IMR-90 (cell line): ENCODE measurements around the gene AMZ1.

ENCODE experiments used
- BHLHE40 ChIP-seq: fragments of 150-350 bp; IDR thresholded peaks from 2 replicates; pipeline ENCODE4 v1.6.1; 2016; ENCODE audit warnings: mild to moderate bottlenecking, low read depth, low read length
- CEBPB ChIP-seq: IDR thresholded peaks from 2 replicates; pipeline ENCODE4 v1.6.1; 2012; ENCODE audit warnings: low read depth, low read length, improper control_type of control experiment
- MAFK ChIP-seq: IDR thresholded peaks from 2 replicates; pipeline ENCODE4 v1.6.1; 2012; ENCODE audit warnings: low read depth, low read length, improper control_type of control experiment
- POLR2A ChIP-seq: IDR thresholded peaks from 2 replicates; pipeline ENCODE4 v1.6.1; 2012; ENCODE audit warnings: mild to moderate bottlenecking, low read depth, low read length
- RAD21 ChIP-seq: IDR thresholded peaks from 2 replicates; pipeline ENCODE4 v1.6.1; 2012; ENCODE audit warnings: low read length, improper control_type of control experiment
- RFX5 ChIP-seq: IDR thresholded peaks from 2 replicates; pipeline ENCODE4 v1.8.0; 2012; ENCODE audit warnings: low read depth, mild to moderate bottlenecking, low read length, moderate library complexity
- TF ChIP-seq, protein P1 (sequence below): conservative IDR thresholded peaks from 2 replicates; pipeline ENCODE4 v1.5.1; 2012; ENCODE audit warnings: mild to moderate bottlenecking, low read depth, low read length, improper control_type of control experiment
- TF ChIP-seq, protein P2 (sequence below): fragments of 150-350 bp; IDR thresholded peaks from 2 replicates; pipeline ENCODE4 v1.6.1; 2017; ENCODE audit warnings: mild to moderate bottlenecking, antibody characterized with exemption, low read length, low read depth
- TF ChIP-seq, protein P3 (sequence below): fragments of 150-350 bp; IDR thresholded peaks from 2 replicates; pipeline ENCODE4 v1.6.1; 2016; ENCODE audit warnings: low read depth, mild to moderate bottlenecking, low read length, moderate library complexity, borderline replicate concordance

DNA sequence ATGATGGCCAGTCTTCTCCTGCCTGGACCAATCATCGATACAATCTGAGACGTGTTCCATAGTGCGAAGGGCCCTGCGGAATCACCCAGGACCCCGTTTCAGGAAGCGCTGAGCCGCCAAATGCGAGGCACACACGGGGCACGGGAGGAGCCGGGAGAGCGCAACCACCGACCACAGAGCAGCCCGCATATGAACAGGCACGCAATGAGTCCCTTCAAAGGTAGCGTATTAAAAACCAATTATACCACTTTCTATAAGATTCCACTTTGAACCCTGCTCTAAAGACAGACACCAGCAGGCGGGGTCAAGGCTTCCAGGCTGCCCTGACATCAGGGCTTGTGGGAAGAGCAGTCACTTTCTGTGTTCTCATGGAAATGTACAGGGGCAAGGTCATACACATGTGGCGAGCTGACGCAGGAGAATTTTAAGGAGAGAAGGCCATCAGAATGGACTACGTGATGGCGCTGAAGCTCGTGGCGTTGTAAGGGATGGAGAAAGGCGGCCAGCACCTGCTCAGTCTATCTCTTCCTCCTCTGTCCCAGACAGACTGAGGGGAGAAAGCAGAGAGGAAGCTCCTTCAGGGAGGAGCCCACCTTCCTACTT lies 46.2 kb downstream of the AMZ1 start:
- no peak for TF ChIP-seq BHLHE40
- TF ChIP-seq, protein P1, sequence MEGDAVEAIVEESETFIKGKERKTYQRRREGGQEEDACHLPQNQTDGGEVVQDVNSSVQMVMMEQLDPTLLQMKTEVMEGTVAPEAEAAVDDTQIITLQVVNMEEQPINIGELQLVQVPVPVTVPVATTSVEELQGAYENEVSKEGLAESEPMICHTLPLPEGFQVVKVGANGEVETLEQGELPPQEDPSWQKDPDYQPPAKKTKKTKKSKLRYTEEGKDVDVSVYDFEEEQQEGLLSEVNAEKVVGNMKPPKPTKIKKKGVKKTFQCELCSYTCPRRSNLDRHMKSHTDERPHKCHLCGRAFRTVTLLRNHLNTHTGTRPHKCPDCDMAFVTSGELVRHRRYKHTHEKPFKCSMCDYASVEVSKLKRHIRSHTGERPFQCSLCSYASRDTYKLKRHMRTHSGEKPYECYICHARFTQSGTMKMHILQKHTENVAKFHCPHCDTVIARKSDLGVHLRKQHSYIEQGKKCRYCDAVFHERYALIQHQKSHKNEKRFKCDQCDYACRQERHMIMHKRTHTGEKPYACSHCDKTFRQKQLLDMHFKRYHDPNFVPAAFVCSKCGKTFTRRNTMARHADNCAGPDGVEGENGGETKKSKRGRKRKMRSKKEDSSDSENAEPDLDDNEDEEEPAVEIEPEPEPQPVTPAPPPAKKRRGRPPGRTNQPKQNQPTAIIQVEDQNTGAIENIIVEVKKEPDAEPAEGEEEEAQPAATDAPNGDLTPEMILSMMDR, result no peak
- TF ChIP-seq RAD21, result no peak
- no peak for TF ChIP-seq RFX5
- TF ChIP-seq MAFK, result no peak
- TF ChIP-seq, protein P2, sequence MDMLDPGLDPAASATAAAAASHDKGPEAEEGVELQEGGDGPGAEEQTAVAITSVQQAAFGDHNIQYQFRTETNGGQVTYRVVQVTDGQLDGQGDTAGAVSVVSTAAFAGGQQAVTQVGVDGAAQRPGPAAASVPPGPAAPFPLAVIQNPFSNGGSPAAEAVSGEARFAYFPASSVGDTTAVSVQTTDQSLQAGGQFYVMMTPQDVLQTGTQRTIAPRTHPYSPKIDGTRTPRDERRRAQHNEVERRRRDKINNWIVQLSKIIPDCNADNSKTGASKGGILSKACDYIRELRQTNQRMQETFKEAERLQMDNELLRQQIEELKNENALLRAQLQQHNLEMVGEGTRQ, result no peak
- TF ChIP-seq CEBPB, result no peak
- no peak for TF ChIP-seq POLR2A
- TF ChIP-seq, protein P3, sequence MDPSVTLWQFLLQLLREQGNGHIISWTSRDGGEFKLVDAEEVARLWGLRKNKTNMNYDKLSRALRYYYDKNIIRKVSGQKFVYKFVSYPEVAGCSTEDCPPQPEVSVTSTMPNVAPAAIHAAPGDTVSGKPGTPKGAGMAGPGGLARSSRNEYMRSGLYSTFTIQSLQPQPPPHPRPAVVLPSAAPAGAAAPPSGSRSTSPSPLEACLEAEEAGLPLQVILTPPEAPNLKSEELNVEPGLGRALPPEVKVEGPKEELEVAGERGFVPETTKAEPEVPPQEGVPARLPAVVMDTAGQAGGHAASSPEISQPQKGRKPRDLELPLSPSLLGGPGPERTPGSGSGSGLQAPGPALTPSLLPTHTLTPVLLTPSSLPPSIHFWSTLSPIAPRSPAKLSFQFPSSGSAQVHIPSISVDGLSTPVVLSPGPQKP, result no peak
